ENCODE measurements around the gene ZNF646.

DNA sequence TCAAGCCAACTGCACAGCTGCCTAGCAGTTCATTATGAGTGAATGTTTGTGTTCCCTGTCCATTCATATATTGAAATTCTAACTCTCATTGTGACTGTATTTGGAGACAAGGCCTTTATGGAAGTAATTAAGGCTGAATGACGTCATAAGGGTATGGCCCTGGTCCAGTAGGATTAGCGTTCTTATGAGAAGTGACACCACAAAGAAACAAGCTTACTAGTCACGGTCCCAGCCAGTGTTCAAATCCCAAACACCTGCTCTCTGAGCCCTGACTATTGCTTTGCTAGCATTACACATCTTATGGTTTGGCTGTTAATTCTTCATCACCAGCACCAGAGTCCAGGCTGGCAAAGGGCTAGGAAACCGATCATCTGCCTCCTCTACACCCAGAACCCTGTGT lies 2.4 kb upstream of the ZNF646 start:
- TF ChIP-seq, protein P1, sequence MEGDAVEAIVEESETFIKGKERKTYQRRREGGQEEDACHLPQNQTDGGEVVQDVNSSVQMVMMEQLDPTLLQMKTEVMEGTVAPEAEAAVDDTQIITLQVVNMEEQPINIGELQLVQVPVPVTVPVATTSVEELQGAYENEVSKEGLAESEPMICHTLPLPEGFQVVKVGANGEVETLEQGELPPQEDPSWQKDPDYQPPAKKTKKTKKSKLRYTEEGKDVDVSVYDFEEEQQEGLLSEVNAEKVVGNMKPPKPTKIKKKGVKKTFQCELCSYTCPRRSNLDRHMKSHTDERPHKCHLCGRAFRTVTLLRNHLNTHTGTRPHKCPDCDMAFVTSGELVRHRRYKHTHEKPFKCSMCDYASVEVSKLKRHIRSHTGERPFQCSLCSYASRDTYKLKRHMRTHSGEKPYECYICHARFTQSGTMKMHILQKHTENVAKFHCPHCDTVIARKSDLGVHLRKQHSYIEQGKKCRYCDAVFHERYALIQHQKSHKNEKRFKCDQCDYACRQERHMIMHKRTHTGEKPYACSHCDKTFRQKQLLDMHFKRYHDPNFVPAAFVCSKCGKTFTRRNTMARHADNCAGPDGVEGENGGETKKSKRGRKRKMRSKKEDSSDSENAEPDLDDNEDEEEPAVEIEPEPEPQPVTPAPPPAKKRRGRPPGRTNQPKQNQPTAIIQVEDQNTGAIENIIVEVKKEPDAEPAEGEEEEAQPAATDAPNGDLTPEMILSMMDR (IDR thresholded peaks at IDR 0.05) = no peak
- no peak for TF ChIP-seq POLR2A (IDR thresholded peaks at IDR 0.05)
